ENCODE data around the gene NEURL1.
"Not testable (repeated sequence)": the region's sequence is repeated elsewhere in the genome, so short reads cannot be mapped to it uniquely, and the experiment has no call there.

NEURL1 gene

DNA sequence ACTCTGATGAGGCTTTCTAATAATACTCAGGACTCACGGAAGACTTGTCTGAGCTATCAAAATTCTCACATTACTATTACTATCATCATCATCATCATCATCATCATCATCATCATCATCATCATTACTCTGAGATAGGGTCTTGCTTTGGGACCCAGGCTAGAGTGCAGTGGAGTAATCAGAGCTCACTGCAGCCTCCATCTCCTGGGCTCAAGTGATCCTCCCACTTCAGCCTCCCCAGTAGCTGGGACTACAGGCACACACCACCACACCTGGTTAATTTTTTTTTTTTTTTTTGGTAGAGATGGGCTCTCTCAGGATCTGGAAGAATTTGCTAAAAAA is 112.6 kb downstream of the NEURL1 start:
- H3K4me1 Mint-ChIP-seq (ENCODE audit: low read depth); DNase-seq; H3K9me3 Mint-ChIP-seq; H3K27ac Mint-ChIP-seq; H3K4me3 Mint-ChIP-seq; H3K27me3 Mint-ChIP-seq: not testable (repeated sequence)
- peaks cover 10% of the 10 kb centered on the region for H3K36me3 Mint-ChIP-seq (ENCODE audit: low read depth)

DNA sequence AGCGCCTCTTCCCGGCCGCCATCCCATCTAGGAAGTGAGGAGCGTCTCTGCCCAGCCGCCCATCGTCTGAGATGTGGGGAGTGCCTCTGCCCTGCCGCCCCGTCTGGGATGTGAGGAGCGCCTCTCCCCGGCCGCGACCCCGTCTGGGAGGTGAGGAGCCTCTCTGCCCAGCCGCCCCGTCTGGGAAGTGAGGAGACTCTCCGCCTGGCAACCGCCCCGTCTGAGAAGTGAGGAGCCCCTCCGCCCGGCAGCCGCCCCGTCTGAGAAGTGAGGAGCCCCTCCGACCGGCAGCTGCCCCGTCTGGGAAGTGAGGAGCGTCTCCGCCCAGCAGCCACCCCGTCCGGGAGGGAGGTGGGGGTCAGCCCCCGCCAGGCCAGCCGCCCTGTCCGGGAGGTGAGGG is 113.5 kb downstream of the NEURL1 start:
- not testable (repeated sequence) for DNase-seq; H3K27ac Mint-ChIP-seq; H3K9me3 Mint-ChIP-seq; H3K4me1 Mint-ChIP-seq (ENCODE audit: low read depth); H3K27me3 Mint-ChIP-seq; H3K4me3 Mint-ChIP-seq
- peaks cover 10% of the 10 kb centered on the region for H3K36me3 Mint-ChIP-seq (ENCODE audit: low read depth)

DNA sequence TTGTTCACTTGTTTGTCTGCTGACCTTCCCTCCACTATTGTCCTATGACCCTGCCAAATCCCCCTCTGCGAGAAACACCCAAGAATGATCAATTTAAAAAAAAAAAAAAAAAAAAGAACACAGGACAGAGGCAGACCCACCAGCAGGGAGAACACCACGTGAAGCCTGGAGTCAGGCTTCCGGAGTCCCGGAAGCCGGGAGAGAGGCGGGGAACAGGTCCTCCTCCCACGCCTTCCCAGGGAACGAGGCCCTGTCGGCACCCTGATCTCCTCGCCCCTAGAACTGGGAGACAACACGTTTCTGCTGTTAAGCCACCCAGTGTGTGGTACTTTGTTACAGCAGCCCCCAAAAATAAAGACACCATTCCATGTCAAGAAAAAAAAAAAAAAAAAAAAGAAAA is 114.6 kb downstream of the NEURL1 start:
- not testable (repeated sequence) for DNase-seq; H3K36me3 Mint-ChIP-seq (ENCODE audit: low read depth); H3K27me3 Mint-ChIP-seq; H3K9me3 Mint-ChIP-seq; H3K27ac Mint-ChIP-seq; H3K4me1 Mint-ChIP-seq (ENCODE audit: low read depth); H3K4me3 Mint-ChIP-seq

DNA sequence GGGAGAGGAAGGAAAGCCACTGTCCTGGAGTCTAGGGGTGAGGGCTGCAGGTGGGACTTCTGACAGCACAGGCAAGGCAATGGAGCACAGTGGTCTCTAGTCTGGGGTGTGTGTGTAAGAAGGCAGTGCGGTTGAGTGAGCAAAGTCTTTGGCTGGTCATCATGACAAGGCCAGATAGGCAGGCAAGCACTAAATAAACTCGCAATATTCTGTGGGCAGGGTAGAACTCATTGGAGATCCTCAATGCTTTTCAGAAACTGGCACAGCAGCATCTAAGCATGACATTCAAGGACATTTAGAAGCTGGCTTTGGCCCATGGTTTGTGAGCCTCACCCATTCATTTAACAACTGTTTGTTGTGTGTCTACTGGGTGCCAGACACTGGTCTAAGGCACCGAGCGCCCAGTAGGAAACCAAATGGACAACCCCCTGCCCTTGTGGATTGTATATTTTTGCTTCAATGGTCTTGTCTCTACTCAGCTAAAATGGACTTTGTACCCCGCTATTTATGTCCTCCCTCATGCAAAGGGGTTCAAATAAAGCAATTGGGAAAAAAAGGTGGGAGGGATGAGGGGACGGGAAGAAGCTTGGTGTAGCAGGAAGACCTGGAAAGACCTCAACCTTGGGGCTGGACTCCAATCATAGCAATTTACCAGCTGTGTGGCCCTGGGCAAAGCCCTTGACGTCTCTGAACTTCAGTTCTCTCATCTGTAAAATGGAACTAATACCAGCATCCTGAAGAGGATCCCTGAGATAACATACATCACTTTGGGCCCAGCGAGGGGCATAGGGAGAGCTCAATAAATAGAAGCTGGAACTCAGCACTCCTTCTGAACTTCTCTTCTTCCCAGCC is 116.0 kb downstream of the NEURL1 start:
- Mint-ChIP-seq H3K27me3 (no peaks in the 10 kb centered on the region), H3K4me1 (ENCODE audit: low read depth) (no peaks in the 10 kb centered on the region), H3K36me3 (ENCODE audit: low read depth) (peaks cover 5% of the 10 kb centered on the region), H3K27ac (no peak overlapping the region), H3K9me3 (no peaks in the 10 kb centered on the region), H3K4me3 (no peak overlapping the region)
- DNase-seq = no peak

DNA sequence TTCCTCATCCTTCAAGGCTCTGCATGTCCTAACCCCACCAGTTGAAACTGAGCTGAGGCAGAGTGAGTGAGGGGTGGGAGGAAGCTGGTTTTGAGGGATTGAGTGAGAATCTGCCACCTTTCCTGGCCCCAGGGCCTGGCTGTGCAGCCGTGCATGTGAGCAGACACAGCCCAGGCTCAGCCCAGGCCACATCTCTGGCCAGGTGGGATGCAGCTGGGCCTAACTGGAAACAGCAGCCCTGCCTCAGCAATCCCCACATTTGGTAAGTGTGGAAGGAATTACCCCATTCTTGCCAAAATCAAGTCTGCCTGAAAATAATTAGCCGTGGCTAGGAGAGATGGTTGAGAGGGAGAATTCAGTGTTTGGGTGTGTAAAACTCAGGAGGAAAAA is 116.6 kb downstream of the NEURL1 start:
- no peak overlapping the region for H3K27ac Mint-ChIP-seq
- H3K27me3 Mint-ChIP-seq = no peaks in the 10 kb centered on the region
- H3K9me3 Mint-ChIP-seq = no peaks in the 10 kb centered on the region
- H3K4me1 Mint-ChIP-seq (ENCODE audit: low read depth) = no peaks in the 10 kb centered on the region
- DNase-seq = no peak
- peaks cover 5% of the 10 kb centered on the region for H3K36me3 Mint-ChIP-seq (ENCODE audit: low read depth)
- H3K4me3 Mint-ChIP-seq = no peak overlapping the region

DNA sequence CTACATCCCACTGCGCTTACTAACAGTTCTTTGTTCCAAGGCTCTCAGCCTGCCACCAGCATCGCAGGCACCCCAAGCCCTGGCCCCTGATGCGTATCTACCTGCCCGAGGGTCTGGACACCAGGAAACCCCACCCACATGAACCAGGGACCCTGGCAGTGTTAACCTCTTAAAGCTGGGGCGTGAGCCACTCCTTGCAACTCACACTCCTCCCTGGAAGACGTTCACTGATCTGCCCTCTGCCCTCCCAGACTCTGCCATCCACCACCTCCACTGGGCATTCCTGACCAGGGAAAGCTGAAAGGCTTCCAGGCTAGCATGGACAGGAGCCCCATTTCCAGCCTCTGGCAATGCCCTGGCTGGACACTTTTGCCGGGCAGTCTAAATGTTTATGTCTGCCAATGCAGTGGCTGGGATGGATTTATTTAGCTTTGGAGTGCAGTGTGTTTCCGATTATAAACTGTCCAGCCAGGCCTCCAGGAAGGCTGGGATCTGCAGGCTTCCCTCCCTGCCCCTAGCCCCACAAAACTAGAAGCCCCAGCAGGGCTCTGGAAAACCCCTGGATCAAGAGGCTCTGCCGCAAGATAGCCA is 117.5 kb downstream of the NEURL1 start:
- Mint-ChIP-seq H3K36me3 (ENCODE audit: low read depth) (peaks cover 4% of the 10 kb centered on the region), H3K4me1 (ENCODE audit: low read depth) (no peaks in the 10 kb centered on the region), H3K4me3 (no peak overlapping the region), H3K27me3 (no peaks in the 10 kb centered on the region), H3K27ac (no peak overlapping the region), H3K9me3 (no peaks in the 10 kb centered on the region)
- DNase-seq = no peak

DNA sequence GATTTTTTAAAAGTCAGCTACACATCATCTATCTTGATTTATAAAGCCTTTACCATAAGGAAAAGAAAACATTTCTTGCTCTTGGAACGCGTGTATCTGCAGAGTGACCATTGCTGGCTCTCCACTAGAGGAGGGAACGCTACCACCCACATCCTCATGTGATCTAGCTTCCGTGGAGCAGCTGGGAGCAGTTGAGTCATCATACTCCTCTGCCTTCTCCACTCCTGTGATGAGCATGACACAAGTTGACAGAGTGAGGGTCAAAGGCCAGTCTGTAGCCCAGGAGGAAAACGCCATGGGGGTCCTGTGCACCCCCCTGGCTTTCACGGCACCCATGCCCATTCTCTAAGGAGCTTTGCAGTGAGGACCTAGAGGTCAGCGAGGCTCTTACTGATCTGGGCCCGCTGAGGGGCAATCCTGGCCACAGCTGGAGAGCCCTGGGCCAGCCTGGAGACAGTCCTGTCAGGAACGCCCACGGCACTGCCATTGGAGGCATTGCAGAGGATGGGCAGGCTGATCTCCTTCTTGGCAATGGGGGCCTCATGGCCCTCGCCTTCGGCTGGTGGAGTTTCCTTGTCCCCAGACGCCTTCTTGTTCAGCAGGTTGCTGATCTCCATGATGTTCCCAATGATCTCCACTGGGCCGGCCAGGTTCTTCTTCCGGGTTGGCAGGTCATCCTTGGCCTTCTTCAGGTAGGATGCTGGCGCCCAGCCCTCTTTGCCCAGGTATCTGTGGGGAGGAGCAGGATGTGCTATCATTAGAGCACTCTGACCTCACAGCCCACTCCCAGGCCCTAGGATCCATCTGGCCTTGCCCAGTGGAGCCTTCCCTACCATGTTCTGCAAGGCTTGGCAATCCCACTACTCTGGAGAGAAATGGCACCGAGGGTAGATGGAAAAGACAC is 119.2 kb downstream of the NEURL1 start:
- no peak overlapping the region for H3K4me3 Mint-ChIP-seq
- H3K36me3 Mint-ChIP-seq (ENCODE audit: low read depth) = peaks cover 2% of the 10 kb centered on the region
- H3K27ac Mint-ChIP-seq = no peak overlapping the region
- H3K9me3 Mint-ChIP-seq = no peaks in the 10 kb centered on the region
- H3K27me3 Mint-ChIP-seq = no peaks in the 10 kb centered on the region
- H3K4me1 Mint-ChIP-seq (ENCODE audit: low read depth) = no peaks in the 10 kb centered on the region
- no peak for DNase-seq

DNA sequence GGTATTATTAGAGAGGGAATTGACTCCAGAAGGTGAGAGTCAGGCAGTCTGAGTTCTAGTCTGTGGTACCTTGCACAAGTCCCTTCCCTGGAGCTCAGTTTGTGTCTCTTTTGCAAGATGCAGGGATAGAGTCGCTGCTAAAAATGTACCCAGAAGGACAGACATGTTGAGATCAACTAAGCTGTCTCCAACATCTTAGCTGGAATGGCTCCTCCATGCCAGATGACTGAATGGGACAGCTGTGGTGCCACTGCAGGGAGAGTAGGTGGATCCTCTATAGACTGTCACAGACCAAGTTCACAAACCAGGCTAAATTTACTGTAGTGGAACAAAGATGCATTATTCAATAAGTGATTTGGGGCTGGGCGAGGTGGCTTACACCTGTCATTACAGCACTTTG is 120.1 kb downstream of the NEURL1 start:
- H3K36me3 Mint-ChIP-seq (ENCODE audit: low read depth) = peaks cover 2% of the 10 kb centered on the region
- no peak for DNase-seq
- no peaks in the 10 kb centered on the region for H3K4me1 Mint-ChIP-seq (ENCODE audit: low read depth)
- no peaks in the 10 kb centered on the region for H3K9me3 Mint-ChIP-seq
- no peak overlapping the region for H3K4me3 Mint-ChIP-seq
- no peak overlapping the region for H3K27ac Mint-ChIP-seq
- no peaks in the 10 kb centered on the region for H3K27me3 Mint-ChIP-seq

DNA sequence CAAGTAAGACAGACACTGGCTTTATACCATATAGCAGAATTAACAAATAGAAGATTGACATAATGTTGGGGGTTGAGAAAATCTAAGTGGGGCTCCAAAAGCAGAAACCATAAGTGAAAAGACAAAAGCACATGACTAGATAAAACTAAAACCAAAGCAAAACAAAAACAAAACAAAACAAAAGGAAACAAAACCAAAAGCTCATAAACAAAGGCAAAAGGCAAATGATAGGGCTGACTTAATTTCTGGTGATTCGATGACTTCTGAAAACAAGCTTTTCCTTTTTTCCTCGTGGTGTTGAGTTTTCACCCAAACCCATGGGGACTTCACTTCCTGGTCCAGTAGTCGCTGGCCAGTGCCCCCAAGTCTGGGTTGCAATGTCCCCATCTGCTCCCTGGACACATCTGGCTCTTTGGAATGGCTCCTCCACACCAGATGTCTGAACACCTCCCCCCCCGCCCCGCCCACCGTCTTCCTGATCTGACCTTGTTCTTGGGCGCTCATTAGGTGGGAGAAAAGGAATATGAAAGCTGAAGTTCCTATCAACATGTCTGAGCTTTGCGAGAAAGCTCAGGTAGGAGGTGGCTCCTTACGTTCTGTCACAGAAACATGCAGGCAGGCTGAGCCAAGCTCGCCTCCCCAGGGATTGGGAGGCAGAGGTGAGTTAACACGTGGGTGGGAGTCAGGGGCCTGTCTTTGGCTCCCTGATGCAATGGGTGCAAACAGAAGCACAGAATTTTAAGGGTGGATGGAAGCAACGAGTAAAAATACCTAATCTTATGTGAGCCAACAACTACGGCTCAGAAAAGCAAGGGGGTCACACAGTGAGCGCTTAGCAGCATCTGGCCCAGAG is 121.0 kb downstream of the NEURL1 start:
- H3K9me3 Mint-ChIP-seq = no peaks in the 10 kb centered on the region
- no peak for DNase-seq
- H3K27ac Mint-ChIP-seq = no peak overlapping the region
- no peaks in the 10 kb centered on the region for H3K4me1 Mint-ChIP-seq (ENCODE audit: low read depth)
- H3K27me3 Mint-ChIP-seq = no peaks in the 10 kb centered on the region
- H3K4me3 Mint-ChIP-seq = no peak overlapping the region
- peaks cover 2% of the 10 kb centered on the region for H3K36me3 Mint-ChIP-seq (ENCODE audit: low read depth)

DNA sequence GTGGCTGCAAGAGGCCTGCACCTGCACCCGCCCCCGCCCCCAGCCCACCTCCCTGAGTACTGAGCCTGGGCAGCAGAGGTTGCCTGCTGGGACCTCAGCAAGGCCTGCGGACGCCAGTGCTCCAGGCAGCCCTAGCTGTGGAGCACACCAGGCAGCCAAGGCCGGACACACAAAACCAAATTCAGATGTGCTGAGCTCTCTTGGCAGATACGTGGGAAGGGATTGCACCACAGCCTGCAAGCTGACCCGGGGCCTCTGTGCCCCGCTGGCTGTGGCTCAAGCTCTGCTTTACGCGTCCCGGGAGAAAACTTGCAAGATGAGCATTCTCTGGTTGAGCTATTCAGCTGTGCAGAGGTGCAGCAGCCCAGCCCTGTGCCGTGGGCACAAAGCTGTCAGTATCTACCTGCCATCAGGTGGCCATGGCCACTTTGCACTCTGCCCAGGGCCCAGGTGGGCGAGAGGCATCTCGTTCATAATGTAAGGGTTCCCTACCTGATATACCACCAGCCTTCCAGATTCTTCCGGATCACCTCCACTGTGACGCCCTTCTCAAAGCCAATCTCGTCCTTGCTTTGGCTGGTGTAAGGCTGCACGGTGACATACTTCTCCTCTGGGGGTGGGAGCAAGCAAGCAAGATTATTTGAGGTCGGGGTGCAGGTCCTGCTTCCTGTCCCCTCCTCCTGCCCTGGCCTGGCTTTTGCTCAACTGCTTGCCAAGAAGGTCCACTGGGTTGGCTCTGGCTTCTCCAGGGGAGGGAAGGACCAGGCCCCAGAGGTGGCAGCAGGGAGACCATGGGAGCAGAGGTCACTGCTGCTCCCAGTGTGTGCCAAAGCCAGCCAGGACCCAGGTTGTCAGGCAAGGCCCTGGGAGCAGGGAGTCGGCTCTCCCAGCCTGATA is 123.4 kb downstream of the NEURL1 start:
- no peaks in the 10 kb centered on the region for H3K4me1 Mint-ChIP-seq (ENCODE audit: low read depth)
- no peaks in the 10 kb centered on the region for H3K9me3 Mint-ChIP-seq
- H3K27me3 Mint-ChIP-seq = no peaks in the 10 kb centered on the region
- H3K4me3 Mint-ChIP-seq = no peak overlapping the region
- H3K36me3 Mint-ChIP-seq (ENCODE audit: low read depth) = no peaks in the 10 kb centered on the region
- no peak for DNase-seq
- H3K27ac Mint-ChIP-seq = no peak overlapping the region

DNA sequence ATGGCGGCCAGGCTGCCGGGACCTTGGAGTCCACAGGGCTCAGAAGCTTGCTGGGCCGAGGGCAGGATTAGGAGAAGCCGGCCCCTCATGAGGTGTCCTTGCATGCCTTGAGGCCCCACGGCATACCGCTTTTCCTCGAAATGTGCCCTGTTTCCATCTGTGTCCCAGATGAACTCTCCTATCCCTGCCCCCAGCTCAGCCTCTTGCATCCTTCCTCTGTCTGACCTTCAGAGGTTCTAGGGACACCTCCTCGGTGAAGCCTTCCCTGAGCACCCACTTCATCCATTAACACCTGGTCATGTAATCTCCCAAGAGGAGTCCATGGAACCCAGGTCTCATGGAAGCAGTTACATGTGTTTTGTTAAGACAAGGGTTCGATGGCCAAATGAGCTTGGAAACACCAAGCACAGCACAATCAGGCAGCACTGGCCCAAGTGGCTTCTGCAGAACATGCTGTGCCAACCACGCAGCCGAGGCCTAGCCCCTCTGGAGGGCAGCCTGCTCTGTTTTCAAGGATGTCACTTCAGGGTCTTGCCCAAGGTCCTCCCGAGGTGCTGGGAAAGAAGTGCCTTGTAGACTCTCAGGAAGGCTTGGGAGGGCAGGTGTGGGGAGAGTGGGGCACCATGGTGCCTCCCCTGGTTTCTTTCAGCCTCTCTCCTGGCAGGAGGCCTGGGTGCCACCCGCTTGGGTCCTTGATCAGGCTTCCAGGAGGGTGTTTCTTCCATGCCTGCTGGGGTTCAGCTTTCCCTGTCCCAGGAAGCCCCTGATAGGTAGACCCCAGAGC is 124.3 kb downstream of the NEURL1 start:
- no peaks in the 10 kb centered on the region for H3K27me3 Mint-ChIP-seq
- no peak overlapping the region for H3K4me3 Mint-ChIP-seq

DNA sequence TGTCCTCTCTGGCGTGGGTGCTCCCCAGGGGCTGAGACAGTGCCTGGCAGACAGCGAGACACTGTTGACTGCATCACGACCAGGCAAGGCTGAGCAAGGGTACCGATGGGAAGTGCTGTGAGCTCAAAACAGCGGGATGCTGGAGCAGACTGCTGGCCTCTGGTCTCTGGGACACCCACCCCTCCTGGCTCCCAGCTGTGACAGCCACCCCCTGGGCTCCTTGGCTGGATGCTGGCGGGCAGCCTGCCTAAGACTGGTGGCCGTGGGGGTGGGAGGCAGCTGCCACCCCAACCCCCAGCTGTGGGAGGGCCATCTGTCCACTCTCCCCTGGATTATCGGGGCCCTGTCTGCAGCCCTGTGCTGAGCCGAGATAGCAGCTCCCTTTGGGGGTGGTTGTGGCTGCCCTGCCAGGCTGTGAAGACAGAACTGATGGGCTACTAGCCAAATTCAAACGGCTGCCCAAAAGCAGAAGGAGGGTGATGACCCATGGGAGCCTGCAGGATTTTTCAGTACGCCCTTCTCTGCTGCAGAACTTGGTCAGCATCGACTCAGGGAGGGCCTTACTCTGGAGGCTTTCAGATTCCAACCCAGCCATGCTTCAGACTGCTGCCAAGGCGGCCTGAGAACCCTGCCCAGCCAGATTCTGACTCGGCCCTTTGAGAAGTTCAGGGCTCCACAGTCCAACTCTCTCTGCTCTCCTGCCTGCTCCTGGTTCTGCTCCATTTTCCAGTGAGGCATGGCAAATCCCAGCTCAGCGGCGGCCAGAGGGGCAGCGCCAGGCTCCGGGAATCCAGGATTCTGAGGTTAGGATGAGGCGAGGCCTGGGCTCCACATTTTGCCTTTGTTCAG is 125.3 kb downstream of the NEURL1 start:
- no peaks in the 10 kb centered on the region for H3K9me3 Mint-ChIP-seq
- H3K4me1 Mint-ChIP-seq (ENCODE audit: low read depth) = no peaks in the 10 kb centered on the region
- no peak overlapping the region for H3K4me3 Mint-ChIP-seq
- no peaks in the 10 kb centered on the region for H3K27me3 Mint-ChIP-seq
- DNase-seq = no peak
- no peak overlapping the region for H3K27ac Mint-ChIP-seq
- H3K36me3 Mint-ChIP-seq (ENCODE audit: low read depth) = no peaks in the 10 kb centered on the region

More for the DNA sequence above, 124.3 kb downstream of the NEURL1 start:
- no peaks in the 10 kb centered on the region for H3K9me3 Mint-ChIP-seq
- H3K36me3 Mint-ChIP-seq (ENCODE audit: low read depth) = no peaks in the 10 kb centered on the region
- no peak overlapping the region for H3K27ac Mint-ChIP-seq
- no peak for DNase-seq
- no peaks in the 10 kb centered on the region for H3K4me1 Mint-ChIP-seq (ENCODE audit: low read depth)

All from activated T-cell treated with anti-CD3 and anti-CD28 coated beads, Interleukin-2, amount 50 U/mL, for 24 hours (primary cell).